Endodermal cell (in vitro differentiated cells): ENCODE results near the gene CPEB3. TPM values are rescaled to one million over a fixed set of nuclear protein-coding genes. Genes with fewer than 3 reads are reported as not detected.
A peak's percentile ranks its signal among the peaks of the same experiment; 100 is the strongest.

Experiments
- DNase-seq: peaks from one replicate; pipeline ENCODE4 v3.0.0-alpha.2; 2017
- H3K27ac ChIP-seq: 2 replicates; pipeline ENCODE4 v1.5.1; 2013; ENCODE audit warnings: mild to moderate bottlenecking, low read depth, low read length, moderate library complexity
- H3K27me3 ChIP-seq: 2 replicates; pipeline ENCODE4 v1.6.1; 2013; ENCODE audit warnings: mild to moderate bottlenecking, low read length, moderate library complexity; ENCODE audit not compliant: insufficient read depth, control insufficient read depth, poor library complexity, severe bottlenecking
- H3K36me3 ChIP-seq: 2 replicates; pipeline ENCODE4 v1.7.0; 2013; ENCODE audit warnings: mild to moderate bottlenecking, low read length, moderate library complexity; ENCODE audit not compliant: control insufficient read depth, insufficient read depth
- H3K4me1 ChIP-seq: one replicate; pipeline ENCODE4 v1.7.0; 2013; ENCODE audit warnings: low read length; ENCODE audit not compliant: control insufficient read depth, insufficient read depth
- H3K4me3 ChIP-seq: 2 replicates; pipeline ENCODE4 v1.5.1; 2013; ENCODE audit warnings: mild to moderate bottlenecking, low read length, moderate library complexity
- H3K9ac ChIP-seq: 2 replicates; pipeline ENCODE4 v1.6.1; 2013; ENCODE audit warnings: mild to moderate bottlenecking, low read length, moderate library complexity; ENCODE audit not compliant: poor library complexity, severe bottlenecking; ENCODE audit errors: extremely low read depth
- H3K9me3 ChIP-seq: 2 replicates; pipeline ENCODE4 v1.6.1; 2013; ENCODE audit warnings: mild to moderate bottlenecking, low read length, moderate library complexity; ENCODE audit not compliant: control insufficient read depth
- H3K27ac Mint-ChIP-seq: 2 replicates; pipeline ENCODE4 v1.8.0; 2020; ENCODE audit warnings: mixed read lengths
- H3K27me3 Mint-ChIP-seq: 2 replicates; pipeline ENCODE4 v1.8.0; 2021; ENCODE audit warnings: mild to moderate bottlenecking, mixed read lengths; ENCODE audit not compliant: insufficient read depth
- H3K36me3 Mint-ChIP-seq: 2 replicates; pipeline ENCODE4 v1.8.0; 2020; ENCODE audit warnings: low read depth, mixed read lengths
- H3K4me1 Mint-ChIP-seq: 2 replicates; pipeline ENCODE4 v1.8.0; 2020; ENCODE audit warnings: mixed read lengths
- H3K4me3 Mint-ChIP-seq: 2 replicates; pipeline ENCODE4 v1.8.0; 2020; ENCODE audit warnings: mild to moderate bottlenecking, moderate library complexity, mixed read lengths
- H3K9me3 Mint-ChIP-seq: 2 replicates; pipeline ENCODE4 v1.8.0; 2020; ENCODE audit warnings: mild to moderate bottlenecking, mixed read lengths
- CTCF ChIP-seq: fragments of 200-600 bp; sonication (generic); conservative IDR thresholded peaks from 2 replicates; pipeline ENCODE4 v1.5.0; 2021; ENCODE audit warnings: antibody characterized with exemption, mild to moderate bottlenecking
- WGBS, 2 experiments: methylation state at CpG; one replicate each; pipeline versions ENCODE4 v1.1.5 to v1.1.7; 2013; ENCODE audit warnings: missing lambda C conversion rate in 2 of 2, mixed read lengths in 1 of 2; ENCODE audit not compliant: insufficient coverage in 1 of 2, insufficient read length in 1 of 2; 5-methylcytosine and 5-hydroxymethylcytosine counted together
- total RNA-seq, 2 donors: library from RNA; stranded (reverse); fragmentation: NEBNext Ultra II Directional in 1 of 2; extraction: Animal tissue kit (Norgen Biotek cat#: 25700) in 1 of 2; gene quantifications; 2 replicates in 1 of 2; 3 replicates in 1 of 2; pipeline ENCODE4 v1.2.1, GENCODE V29; 2021

Gene CPEB3
- total RNA-seq, 2 donors from 2014 or later, result 1.1 to 1.3 TPM

DNA sequence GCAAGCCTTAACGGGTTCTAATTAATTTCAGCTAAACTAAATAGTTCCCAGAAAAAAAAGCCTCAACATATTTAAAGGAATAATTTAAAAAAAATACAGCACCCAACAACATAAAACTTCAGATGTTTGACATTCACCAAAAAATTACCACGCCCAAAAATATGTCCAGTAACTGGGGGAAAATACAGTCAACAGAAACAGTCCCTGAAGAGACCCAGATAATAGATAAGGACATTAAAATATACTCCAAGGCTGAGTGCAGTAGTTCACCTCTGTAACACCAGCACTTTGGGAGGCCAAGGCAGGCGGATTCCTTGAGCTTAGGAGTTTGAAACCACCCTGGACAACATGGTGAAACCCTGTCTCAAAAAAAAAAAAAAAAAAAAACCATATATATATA is 289.3 kb downstream of the CPEB3 start:
- Histone ChIP-seq H3K27ac (no peak overlapping the region), H3K4me3 (no peak overlapping the region), H3K4me1 (no peaks in the 10 kb centered on the region), H3K9me3 (peaks cover 16% of the 10 kb centered on the region), H3K9ac (no peak overlapping the region), H3K36me3 (peaks cover 84% of the 10 kb centered on the region), H3K27me3 (no peaks in the 10 kb centered on the region)
- no peak for TF ChIP-seq CTCF
- no peaks in the 10 kb centered on the region for H3K27me3 Mint-ChIP-seq
- no peak for DNase-seq
- 73 to 82% methylated on average over 2 to 3 of the region's 3 CpGs for WGBS, 2 experiments
- H3K4me1 Mint-ChIP-seq, result no peaks in the 10 kb centered on the region
- H3K9me3 Mint-ChIP-seq, result peaks cover 5% of the 10 kb centered on the region
- no peak overlapping the region for H3K4me3 Mint-ChIP-seq
- peaks cover 85% of the 10 kb centered on the region for H3K36me3 Mint-ChIP-seq
- peak overlapping the region; percentile 44 for H3K27ac Mint-ChIP-seq

Other genes starting within 250 kb of the CPEB3 start
- gene MARCHF5, start 89 bp upstream of the CPEB3 start, total RNA-seq, result 10 to 100 TPM; 29.8 to 38.0 TPM